Chondrocyte (in vitro differentiated cells): ENCODE data around the gene SMC5. TPM values are rescaled to one million over a fixed set of nuclear protein-coding genes. Genes with fewer than 3 reads are reported as not detected.

Source experiments
- DNase-seq: peaks from one replicate; pipeline ENCODE4 v3.0.0; 2021; ENCODE audit warnings: mixed read lengths, low spot score
- H3K27ac Mint-ChIP-seq: one replicate; pipeline ENCODE4 v1.8.0; 2021; ENCODE audit warnings: mild to moderate bottlenecking, moderate library complexity, mixed read lengths; ENCODE audit not compliant: unreplicated experiment
- H3K27me3 Mint-ChIP-seq: 2 replicates; pipeline ENCODE4 v1.8.0; 2021; ENCODE audit warnings: low read depth, mixed read lengths
- H3K36me3 Mint-ChIP-seq: 2 replicates; pipeline ENCODE4 v1.8.0; 2021; ENCODE audit warnings: low read depth, mixed read lengths
- H3K4me1 Mint-ChIP-seq: 2 replicates; pipeline ENCODE4 v1.8.0; 2021; ENCODE audit warnings: low read depth, mild to moderate bottlenecking, mixed read lengths
- H3K4me3 Mint-ChIP-seq: one replicate; pipeline ENCODE4 v1.8.0; 2021; ENCODE audit warnings: mild to moderate bottlenecking, moderate library complexity, mixed read lengths; ENCODE audit not compliant: unreplicated experiment
- H3K9me3 Mint-ChIP-seq: 2 replicates; pipeline ENCODE4 v1.8.0; 2021; ENCODE audit warnings: low read depth, mixed read lengths
- CTCF ChIP-seq: fragments of 200-600 bp; sonication (generic); IDR thresholded peaks from 2 replicates; pipeline ENCODE4 v1.5.0; 2021; ENCODE audit warnings: antibody characterized with exemption, mild to moderate bottlenecking, moderate library complexity
- total RNA-seq: library from RNA; stranded (reverse); gene quantifications from 3 replicates; pipeline ENCODE4 v1.2.1, GENCODE V29; 2021

Gene SMC5
- total RNA-seq, 1 donor from 2014 or later: 36.4 TPM

GRCh38 chr9:70259512-70259802 lies 679 bp downstream of the SMC5 start:
- Mint-ChIP-seq H3K27ac (peak overlapping the region; percentile 97), H3K36me3 (peaks cover 20% of the 10 kb centered on the region), H3K4me1 (peaks cover 82% of the 10 kb centered on the region), H3K4me3 (peak overlapping the region; percentile 84), H3K9me3 (no peaks in the 10 kb centered on the region), H3K27me3 (no peaks in the 10 kb centered on the region)
- DNase-seq: no peak
- TF ChIP-seq CTCF: no peak

GRCh38 chr9:70260007-70260443 lies 1.2 kb downstream of the SMC5 start:
- H3K4me1 Mint-ChIP-seq: peaks cover 82% of the 10 kb centered on the region
- no peak for DNase-seq
- no peaks in the 10 kb centered on the region for H3K9me3 Mint-ChIP-seq
- no peaks in the 10 kb centered on the region for H3K27me3 Mint-ChIP-seq
- no peak for TF ChIP-seq CTCF
- peak overlapping the region; percentile 84 for H3K4me3 Mint-ChIP-seq
- peak overlapping the region; percentile 97 for H3K27ac Mint-ChIP-seq
- H3K36me3 Mint-ChIP-seq: peaks cover 24% of the 10 kb centered on the region

DNA sequence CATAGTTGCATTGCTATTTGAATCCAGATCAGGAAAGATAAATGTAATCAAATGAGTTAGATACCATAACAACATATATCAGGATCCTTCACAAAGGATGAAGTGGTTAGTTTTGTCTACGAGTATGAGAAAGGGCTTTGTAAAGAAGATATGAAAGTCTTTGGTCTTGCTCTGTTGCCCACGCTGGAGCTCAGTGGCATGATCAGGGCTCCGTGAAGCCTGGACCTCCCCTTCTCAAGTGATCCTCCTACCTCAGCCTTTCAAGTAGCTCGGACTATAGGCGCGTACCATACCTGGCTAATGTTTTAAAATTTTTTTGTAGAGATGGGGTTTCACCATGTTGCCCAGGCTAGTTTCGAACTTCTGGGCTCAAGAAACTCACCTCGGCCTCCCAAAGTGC lies 1.8 kb downstream of the SMC5 start:
- DNase-seq: no peak
- peaks cover 26% of the 10 kb centered on the region for H3K36me3 Mint-ChIP-seq
- no peaks in the 10 kb centered on the region for H3K27me3 Mint-ChIP-seq
- peaks cover 79% of the 10 kb centered on the region for H3K4me1 Mint-ChIP-seq
- peak overlapping the region; percentile 84 for H3K4me3 Mint-ChIP-seq
- H3K9me3 Mint-ChIP-seq: no peaks in the 10 kb centered on the region
- peak overlapping the region; percentile 97 for H3K27ac Mint-ChIP-seq
- TF ChIP-seq CTCF: no peak

DNA sequence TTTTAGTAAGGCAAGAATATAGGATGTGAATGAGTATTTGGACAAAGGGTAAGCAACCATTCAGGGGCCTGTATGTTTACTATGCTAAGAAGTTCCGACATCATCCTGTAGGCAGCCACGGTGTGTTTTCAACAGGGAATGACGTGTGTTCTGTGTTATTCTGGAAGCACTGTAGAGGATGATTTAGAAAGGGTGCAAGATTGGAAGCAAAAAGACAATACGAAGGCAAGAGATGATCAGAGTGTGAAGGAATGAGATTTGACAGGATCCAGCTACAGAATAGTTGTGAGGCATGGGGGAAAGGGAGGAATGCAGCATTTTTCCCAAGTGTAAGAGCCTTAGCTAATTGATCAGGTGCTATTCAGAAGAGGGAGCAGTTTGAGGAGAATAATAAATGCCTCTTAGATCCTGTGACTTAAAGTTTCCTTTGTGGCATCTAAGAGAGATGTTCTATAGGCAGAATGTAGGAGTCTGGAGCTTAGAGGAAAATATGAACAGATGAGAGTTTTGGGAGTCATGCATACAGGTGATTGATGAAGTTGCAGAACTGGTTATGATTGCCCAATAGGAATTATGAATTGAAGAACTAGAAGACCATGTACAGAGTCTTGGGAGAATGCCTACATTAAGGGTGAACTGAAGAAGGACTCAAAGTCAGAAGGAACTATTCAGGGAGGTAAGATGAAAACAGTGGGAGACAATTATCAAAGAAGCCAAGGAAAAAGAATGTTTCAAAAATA lies 2.5 kb downstream of the SMC5 start:
- peak overlapping the region; percentile 84 for H3K4me3 Mint-ChIP-seq
- H3K9me3 Mint-ChIP-seq: no peaks in the 10 kb centered on the region
- peaks cover 77% of the 10 kb centered on the region for H3K4me1 Mint-ChIP-seq
- DNase-seq: no peak
- peak overlapping the region; percentile 23 for H3K27ac Mint-ChIP-seq
- peaks cover 28% of the 10 kb centered on the region for H3K36me3 Mint-ChIP-seq
- no peaks in the 10 kb centered on the region for H3K27me3 Mint-ChIP-seq
- no peak for TF ChIP-seq CTCF

DNA sequence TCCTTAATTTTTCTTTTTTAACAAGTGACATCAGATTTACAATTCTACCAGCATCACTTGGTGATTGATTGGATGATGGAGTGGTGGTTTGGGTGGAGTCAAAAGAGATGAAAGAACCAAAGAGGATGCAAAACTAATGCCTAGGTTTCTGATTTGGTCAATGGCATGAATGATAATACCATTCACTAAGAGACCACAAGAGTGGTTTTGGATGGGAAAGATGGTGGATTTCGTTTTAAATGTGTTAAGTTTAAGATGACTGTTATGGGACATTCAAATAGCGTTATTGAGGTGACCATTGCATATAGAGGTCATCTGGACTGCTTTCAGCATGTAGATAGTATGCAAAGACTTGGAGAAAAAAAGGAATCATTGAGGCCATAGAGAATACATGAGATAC lies 3.6 kb downstream of the SMC5 start:
- no peak for DNase-seq
- no peaks in the 10 kb centered on the region for H3K27me3 Mint-ChIP-seq
- peaks cover 28% of the 10 kb centered on the region for H3K36me3 Mint-ChIP-seq
- H3K4me1 Mint-ChIP-seq: peaks cover 69% of the 10 kb centered on the region
- TF ChIP-seq CTCF: no peak
- peak overlapping the region; percentile 63 for H3K27ac Mint-ChIP-seq
- peak overlapping the region; percentile 84 for H3K4me3 Mint-ChIP-seq
- no peaks in the 10 kb centered on the region for H3K9me3 Mint-ChIP-seq
